Ascending aorta (tissue), 2 donors: ENCODE measurements around the gene UTP14A. TPM values are rescaled to one million over a fixed set of nuclear protein-coding genes. Genes with fewer than 3 reads are reported as not detected.

Experiments
- DNase-seq, 2 donors: peaks; one replicate each; pipeline ENCODE4 v3.0.0-alpha.2; 2019; ENCODE audit warnings: low spot score in 2 of 2
- H3K27ac ChIP-seq, 2 donors: fragments of 200-600 bp; sonication (generic); one replicate each; pipeline ENCODE4 v1.5.1; 2016 to 2017; ENCODE audit warnings: mild to moderate bottlenecking in 1 of 2
- H3K27me3 ChIP-seq: fragments of 200-600 bp; sonication (generic); one replicate; pipeline ENCODE4 v1.5.1; 2017
- H3K36me3 ChIP-seq, 2 donors: fragments of 200-600 bp; sonication (generic); one replicate each; pipeline ENCODE4 v1.5.1; 2016
- H3K4me1 ChIP-seq, 2 donors: fragments of 200-600 bp; sonication (generic); one replicate each; pipeline ENCODE4 v1.5.1; 2016 to 2017; ENCODE audit warnings: mild to moderate bottlenecking in 1 of 2
- H3K4me3 ChIP-seq, 2 donors: fragments of 200-600 bp; sonication (generic); one replicate each; pipeline ENCODE4 v1.5.1; 2016 to 2017; ENCODE audit warnings: mild to moderate bottlenecking in 1 of 2
- H3K9me3 ChIP-seq, 2 donors: fragments of 200-600 bp; sonication (generic); one replicate each; pipeline ENCODE4 v1.5.1; 2016
- intact Hi-C: fragments of 100-400 bp; cut with DNase I; formaldehyde crosslinking; loops from one replicate; pipeline ENCODE4 v1.15.1; 2023
- total RNA-seq: library from RNA; depleted of rRNA; stranded (reverse); fragments of >200 nt; gene quantifications from one replicate; pipeline ENCODE4 v1.1.0, GENCODE V29; 2016
- TF ChIP-seq, protein P1 (sequence below), 3 experiments: fragments of 200-600 bp in 2 of 3; fragments of 450-650 bp in 1 of 3; sonication (generic) in 2 of 3; IDR thresholded peaks; one replicate each; pipeline ENCODE4 v1.5.1; 2016 to 2019; ENCODE audit warnings: antibody characterized with exemption in 3 of 3, mild to moderate bottlenecking in 1 of 3, moderate library complexity in 1 of 3

Gene UTP14A
- total RNA-seq, 1 donor from 2014 or later: 1.1 TPM

- TF ChIP-seq, protein P1, sequence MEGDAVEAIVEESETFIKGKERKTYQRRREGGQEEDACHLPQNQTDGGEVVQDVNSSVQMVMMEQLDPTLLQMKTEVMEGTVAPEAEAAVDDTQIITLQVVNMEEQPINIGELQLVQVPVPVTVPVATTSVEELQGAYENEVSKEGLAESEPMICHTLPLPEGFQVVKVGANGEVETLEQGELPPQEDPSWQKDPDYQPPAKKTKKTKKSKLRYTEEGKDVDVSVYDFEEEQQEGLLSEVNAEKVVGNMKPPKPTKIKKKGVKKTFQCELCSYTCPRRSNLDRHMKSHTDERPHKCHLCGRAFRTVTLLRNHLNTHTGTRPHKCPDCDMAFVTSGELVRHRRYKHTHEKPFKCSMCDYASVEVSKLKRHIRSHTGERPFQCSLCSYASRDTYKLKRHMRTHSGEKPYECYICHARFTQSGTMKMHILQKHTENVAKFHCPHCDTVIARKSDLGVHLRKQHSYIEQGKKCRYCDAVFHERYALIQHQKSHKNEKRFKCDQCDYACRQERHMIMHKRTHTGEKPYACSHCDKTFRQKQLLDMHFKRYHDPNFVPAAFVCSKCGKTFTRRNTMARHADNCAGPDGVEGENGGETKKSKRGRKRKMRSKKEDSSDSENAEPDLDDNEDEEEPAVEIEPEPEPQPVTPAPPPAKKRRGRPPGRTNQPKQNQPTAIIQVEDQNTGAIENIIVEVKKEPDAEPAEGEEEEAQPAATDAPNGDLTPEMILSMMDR (IDR thresholded peaks at IDR 0.05): no peak
- no peaks in the 10 kb centered on the region for H3K36me3 ChIP-seq
These were observed 57.8 kb downstream of the UTP14A start for GRCh38 chrX:129963729-129964128.

DNA sequence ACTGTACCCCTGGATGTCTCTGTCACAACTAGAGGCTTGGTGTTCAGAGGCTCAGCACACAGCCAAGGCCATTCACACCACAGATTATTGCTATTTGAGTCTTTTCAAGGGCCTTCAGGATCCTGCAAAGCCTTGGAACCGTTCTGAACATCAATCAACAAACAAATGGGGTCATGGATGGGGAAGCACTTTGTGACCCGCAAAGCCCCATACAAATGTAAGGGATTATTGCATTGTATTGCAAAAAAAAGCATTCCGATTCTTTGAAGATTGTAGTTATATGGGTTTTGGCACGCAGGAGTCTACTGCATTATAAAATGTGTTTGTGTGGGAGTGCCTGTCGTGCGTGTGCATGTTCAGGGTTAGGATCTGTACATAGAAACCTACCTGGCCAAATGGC, 59.2 kb downstream of the UTP14A start:
- H3K27me3 ChIP-seq: no peaks in the 10 kb centered on the region
- DNase-seq: no peak
- H3K4me1 ChIP-seq: no peaks in the 10 kb centered on the region
- TF ChIP-seq, protein P1 (IDR thresholded peaks at IDR 0.05): no peak
- H3K27ac ChIP-seq: no peak overlapping the region
- H3K9me3 ChIP-seq: no peaks in the 10 kb centered on the region
- no peak overlapping the region for H3K4me3 ChIP-seq
- intact Hi-C loops: no loop called here
- no peaks in the 10 kb centered on the region for H3K36me3 ChIP-seq

More at GRCh38 chrX:129963729-129964128, 57.8 kb downstream of the UTP14A start:
- intact Hi-C loops: no loop called here
- no peaks in the 10 kb centered on the region for H3K9me3 ChIP-seq
- no peak for DNase-seq
- no peaks in the 10 kb centered on the region for H3K27me3 ChIP-seq
- no peak overlapping the region for H3K27ac ChIP-seq
- no peaks in the 10 kb centered on the region for H3K4me1 ChIP-seq
- H3K4me3 ChIP-seq: no peak overlapping the region

GRCh38 chrX:129968968-129969367, 63.0 kb downstream of the UTP14A start:
- no peak for DNase-seq
- TF ChIP-seq, protein P1 (IDR thresholded peaks at IDR 0.05): no peak
- intact Hi-C loops: no loop called here
- Histone ChIP-seq H3K9me3 (no peaks in the 10 kb centered on the region), H3K4me3 (no peak overlapping the region), H3K27me3 (no peaks in the 10 kb centered on the region), H3K27ac (no peak overlapping the region), H3K4me1 (no peaks in the 10 kb centered on the region), H3K36me3 (no peaks in the 10 kb centered on the region)

DNA sequence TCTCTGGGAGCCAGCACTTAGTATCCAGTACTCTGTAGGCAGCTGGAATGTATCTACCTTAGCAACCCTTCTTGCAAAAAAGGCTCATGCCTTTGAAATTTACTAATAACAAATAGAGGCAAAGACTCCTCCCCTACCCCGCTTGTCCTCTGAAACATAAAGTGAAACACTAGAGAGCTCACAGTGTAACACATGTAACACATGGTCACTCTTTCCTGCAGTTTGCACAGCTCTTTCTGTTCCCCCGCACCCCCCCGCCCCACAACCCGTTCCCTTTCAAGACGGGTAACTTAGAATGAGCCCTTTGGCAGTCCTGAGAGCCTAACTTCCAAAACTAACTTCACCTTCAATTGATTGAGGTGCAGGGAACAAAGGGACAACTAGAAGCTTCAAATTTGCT, 70.5 kb downstream of the UTP14A start:
- no peak overlapping the region for H3K27ac ChIP-seq
- H3K4me1 ChIP-seq: no peaks in the 10 kb centered on the region
- H3K4me3 ChIP-seq: no peak overlapping the region
- intact Hi-C loops: no loop called here
- no peak for DNase-seq
- H3K27me3 ChIP-seq: no peaks in the 10 kb centered on the region
- TF ChIP-seq, protein P1 (IDR thresholded peaks at IDR 0.05): no peak
- H3K9me3 ChIP-seq: no peaks in the 10 kb centered on the region
- no peaks in the 10 kb centered on the region for H3K36me3 ChIP-seq

Other genes starting within 250 kb of the UTP14A start
- gene XPNPEP2, start 167.2 kb upstream of the UTP14A start, total RNA-seq: 7.7 TPM
- gene SASH3, start 126.2 kb upstream of the UTP14A start, total RNA-seq: 31.0 TPM
- gene ZDHHC9, start 62.3 kb upstream of the UTP14A start, total RNA-seq: 43.0 TPM
- 10.3 TPM for gene BCORL1, start 76.5 kb downstream of the UTP14A start, total RNA-seq
- gene ELF4, start 204.3 kb downstream of the UTP14A start, total RNA-seq: 25.7 TPM